GM19239 (cell line): ENCODE results near the gene VWA3B.
"Not testable (repeated sequence)": the region's sequence is repeated elsewhere in the genome, so short reads cannot be mapped to it uniquely, and the experiment has no call there.

Experiments
- DNase-seq: peaks from one replicate; pipeline ENCODE4 v3.0.0; 2011; ENCODE audit warnings: low spot score; ENCODE audit not compliant: insufficient read length
- FAIRE-seq: peaks from 2 replicates; lab custom pipeline; 2011; peaks lifted over from hg19 to GRCh38; lab: Jason Lieb, UNC

The VWA3B gene

GRCh38 chr2:98236935-98237334 is 150.0 kb downstream of the VWA3B start:
- FAIRE-seq: no peak
- no peak for DNase-seq

DNA sequence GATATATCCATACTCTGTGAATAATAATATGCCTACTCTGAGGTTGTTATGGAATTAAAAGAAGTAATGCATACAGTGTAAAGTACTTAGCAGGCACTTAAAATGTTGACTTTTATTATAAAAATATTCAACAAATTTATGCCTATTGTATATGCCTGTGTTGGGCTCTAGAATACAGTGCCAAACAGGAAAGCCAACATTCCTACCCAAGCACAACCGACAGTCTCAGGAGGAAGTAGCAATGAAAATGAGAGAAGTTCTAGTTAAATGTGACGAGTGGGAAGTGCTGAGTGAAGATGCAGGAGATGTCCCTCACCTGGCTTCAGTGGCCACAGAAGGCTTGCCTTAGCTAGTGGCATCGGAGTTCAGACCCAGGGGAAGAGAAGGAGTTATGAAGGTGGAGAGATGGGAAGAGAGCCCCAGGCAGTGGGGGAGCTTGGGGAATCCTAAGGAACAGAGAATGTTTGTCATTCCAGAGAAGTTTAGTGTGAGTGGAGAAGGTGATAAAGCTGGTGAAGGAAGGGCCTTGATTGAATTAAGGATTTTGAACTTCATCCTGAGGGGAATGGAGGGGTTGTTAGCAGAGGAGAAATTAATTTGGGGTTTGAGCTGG is 153.9 kb downstream of the VWA3B start:
- no peak for DNase-seq
- no peak for FAIRE-seq

GRCh38 chr2:98241592-98241991 is 154.6 kb downstream of the VWA3B start:
- FAIRE-seq (no peak), DNase-seq (no peak)

DNA sequence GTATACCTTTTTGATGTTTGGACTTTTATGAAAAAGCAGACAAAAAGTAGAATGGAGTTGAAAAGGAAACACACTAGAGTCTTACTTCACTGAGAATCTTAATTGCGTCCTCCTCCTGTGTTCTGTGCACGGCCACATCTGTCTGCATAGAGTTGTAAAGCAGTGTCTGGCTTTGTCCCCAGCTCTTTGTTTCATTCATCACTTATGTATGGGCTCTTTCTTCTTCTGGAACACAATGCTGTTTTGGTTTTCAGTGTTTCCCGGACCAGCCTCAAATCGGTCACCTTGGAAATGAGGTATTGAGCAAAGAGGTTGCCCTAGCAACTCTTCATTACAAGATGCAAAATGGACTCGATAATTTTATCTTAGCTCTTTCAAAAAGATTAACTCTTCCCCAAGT is 155.0 kb downstream of the VWA3B start:
- DNase-seq (no peak), FAIRE-seq (no peak)

- no peak for FAIRE-seq
Measured at GRCh38 chr2:98245491-98245890, 158.5 kb downstream of the VWA3B start.

GRCh38 chr2:98247383-98247782 is 160.4 kb downstream of the VWA3B start:
- DNase-seq: no peak
- no peak for FAIRE-seq

More at GRCh38 chr2:98245491-98245890, 158.5 kb downstream of the VWA3B start:
- DNase-seq: no peak

DNA sequence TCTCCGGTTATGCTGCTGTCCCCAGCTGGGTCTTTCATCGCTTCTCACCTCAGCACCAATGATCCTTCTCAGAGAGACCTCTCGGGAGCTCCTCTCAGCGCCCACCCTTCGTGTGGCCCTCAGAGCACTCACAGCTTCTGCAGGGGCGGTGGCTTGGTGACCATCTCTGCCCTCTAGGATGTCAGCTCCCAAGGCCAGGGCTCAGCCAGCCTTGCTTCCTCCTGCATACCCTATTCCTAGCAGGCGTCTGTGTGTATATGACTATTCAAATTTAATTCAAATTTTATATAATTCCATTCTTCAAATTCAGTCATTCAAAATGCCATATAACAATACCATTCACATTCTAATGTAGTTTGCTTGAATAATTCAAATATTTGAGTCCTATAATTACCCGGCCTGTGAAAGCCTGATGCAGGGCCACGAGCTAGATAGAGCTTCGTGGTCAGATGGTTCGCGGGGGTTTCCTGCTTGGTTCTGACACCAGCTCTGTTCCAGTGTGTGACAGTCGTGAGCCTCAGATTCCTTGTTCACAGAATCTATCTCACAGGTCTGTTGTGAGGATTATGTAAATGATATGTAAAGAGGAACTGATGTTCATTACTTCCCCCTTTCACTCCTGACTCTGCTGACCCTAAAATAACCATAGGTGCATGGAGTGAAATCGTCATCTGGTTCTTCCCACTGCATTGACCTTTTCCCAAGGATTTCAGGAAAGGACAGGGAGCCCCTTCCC is 165.2 kb downstream of the VWA3B start:
- FAIRE-seq (no peak), DNase-seq (peak; percentile 7)

GRCh38 chr2:98253461-98254070 is 166.6 kb downstream of the VWA3B start:
- DNase-seq (no peak), FAIRE-seq (no peak)

GRCh38 chr2:98254504-98255059 is 167.6 kb downstream of the VWA3B start:
- FAIRE-seq: no peak
- no peak for DNase-seq

DNA sequence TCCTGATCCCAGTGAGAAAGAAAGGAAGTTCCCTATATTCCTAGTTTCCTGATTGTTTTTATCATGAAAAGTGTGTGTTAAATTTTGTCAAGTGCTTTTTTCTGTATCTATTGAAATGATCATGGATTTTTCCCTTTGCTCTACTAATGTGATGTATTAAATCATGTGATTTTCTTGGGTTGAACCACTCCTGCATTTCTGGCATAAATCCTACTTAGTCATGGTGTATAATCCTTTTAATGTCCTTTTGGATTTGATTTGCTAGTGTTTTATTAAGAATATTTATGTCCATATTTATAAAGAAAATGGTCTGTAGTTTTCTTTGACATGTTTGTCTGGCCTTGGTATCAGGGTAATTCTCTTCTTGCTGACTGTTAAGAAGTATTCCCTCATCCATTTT is 171.9 kb downstream of the VWA3B start:
- FAIRE-seq (no peak), DNase-seq (no peak)

GRCh38 chr2:98263362-98263761 is 176.4 kb downstream of the VWA3B start:
- FAIRE-seq (no peak), DNase-seq (no peak)

DNA sequence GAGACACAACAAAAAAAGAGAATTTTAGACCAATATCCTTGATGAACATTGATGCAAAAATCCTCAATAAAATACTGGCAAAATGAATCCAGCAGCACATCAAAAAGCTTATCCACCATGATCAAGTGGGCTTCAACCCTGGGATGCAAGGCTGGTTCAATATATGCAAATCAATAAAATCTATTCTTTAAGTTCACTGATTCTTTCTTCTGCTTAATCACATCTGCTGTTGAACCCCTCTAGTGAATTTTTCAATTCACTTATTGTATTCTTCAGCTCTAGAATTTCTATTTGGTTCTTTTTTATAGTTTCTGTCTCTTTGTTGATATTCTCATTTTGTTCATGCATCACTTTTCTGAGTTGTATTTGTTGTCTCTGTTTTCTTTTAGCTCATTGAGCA is 181.3 kb downstream of the VWA3B start:
- DNase-seq, FAIRE-seq: not testable (repeated sequence)

DNA sequence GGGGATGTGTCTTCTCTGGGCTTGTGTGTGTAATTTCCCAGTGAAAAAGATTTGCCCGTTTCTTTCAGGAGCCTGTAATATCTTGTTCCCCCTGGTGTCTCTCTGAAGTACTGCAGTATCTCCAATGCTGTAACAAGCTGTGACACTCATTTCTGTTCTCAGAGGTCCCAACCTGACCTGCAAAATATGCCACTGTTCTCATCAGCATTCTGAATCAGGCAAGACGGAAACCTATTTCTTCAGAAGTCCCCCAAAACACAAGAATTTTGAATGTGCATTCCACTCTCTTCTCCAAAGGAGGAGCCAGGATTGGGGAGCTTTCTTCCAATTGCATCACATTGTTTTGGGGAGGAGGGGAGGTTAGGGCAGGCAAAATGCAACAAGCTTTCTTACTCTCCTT is 182.3 kb downstream of the VWA3B start:
- peak; percentile 86 for FAIRE-seq

GRCh38 chr2:98269830-98270229 is 182.9 kb downstream of the VWA3B start:
- FAIRE-seq (no peak), DNase-seq (no peak)

More for the DNA sequence above, 182.3 kb downstream of the VWA3B start:
- DNase-seq: no peak

DNA sequence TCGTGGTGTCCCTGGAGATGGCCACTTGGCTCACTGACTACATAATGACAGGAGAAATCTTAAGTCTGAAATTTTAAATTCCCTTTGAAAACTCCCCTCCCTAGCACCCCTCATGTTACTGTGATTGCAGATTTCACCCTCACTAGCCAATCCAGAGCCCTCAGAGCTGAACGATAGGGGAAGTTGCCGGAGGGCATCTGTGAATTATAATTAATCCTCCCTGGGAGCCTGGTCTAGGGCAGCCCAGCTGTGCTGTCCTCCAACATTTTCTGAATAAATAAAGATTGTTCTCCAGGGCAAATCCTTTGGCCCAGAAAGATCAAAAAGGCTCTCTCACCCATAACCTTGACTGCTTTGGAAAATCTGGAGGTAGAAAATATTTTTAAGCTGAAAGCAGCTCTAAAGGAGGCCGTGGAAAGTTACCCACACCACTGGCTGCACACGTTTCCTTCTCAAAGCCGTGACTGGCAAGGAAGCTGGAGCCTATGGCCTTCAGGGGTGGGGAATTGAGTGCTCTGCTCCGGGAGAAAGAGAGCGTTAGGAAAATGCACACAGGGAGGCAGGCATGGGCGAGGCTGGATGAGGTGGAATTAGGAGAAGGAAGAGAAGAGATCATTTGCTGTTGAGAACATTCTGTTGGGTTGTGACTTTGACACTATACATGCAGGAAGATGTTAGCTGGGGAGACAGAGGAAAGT is 190.3 kb downstream of the VWA3B start:
- DNase-seq (no peak), FAIRE-seq (no peak)

DNA sequence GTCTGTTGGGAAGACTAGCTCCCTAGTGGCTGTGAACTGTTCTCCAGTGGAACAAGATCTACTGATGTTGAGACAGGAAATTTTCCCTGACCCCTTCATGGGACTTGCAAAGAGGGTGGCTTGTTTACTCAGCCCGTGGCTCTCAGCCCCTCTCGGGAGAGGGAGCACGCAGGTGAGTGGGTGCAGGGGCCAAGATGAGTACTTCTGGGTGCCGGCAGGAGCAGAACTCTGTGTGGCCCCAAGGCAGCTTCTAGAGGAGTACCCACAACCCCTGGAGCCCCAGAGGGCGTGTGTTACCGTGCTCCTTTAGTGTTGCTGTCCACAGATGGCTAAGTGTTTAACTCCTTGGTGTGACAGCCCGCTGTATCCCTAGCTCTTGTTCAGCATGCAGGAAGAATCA is 191.1 kb downstream of the VWA3B start:
- FAIRE-seq: no peak
- DNase-seq: no peak

- FAIRE-seq (peak; percentile 94), DNase-seq (no peak)
Measured at GRCh38 chr2:98280376-98281102, 193.6 kb downstream of the VWA3B start.

- DNase-seq (no peak), FAIRE-seq (no peak)
Measured at GRCh38 chr2:98281607-98282006, 194.6 kb downstream of the VWA3B start.

DNA sequence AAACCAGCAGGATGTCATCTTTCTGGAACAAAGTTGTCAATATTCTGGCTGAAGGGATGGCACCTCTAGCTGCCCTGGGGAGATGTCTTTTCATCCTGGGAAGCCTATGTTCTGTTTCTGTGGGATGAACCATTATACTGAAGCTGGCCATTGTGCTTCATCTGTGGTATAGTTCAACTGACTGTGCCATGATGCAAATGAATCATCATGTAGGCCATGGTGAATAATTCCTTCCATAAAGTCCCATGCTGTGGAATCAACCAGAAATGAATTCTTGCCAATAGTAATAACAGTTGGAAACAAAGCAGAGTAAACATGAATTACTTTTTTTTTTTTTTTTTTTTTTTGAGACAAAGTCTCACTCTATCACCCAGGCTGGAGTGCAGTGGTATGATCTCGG is 195.1 kb downstream of the VWA3B start:
- DNase-seq: no peak
- FAIRE-seq: peak; percentile 33

DNA sequence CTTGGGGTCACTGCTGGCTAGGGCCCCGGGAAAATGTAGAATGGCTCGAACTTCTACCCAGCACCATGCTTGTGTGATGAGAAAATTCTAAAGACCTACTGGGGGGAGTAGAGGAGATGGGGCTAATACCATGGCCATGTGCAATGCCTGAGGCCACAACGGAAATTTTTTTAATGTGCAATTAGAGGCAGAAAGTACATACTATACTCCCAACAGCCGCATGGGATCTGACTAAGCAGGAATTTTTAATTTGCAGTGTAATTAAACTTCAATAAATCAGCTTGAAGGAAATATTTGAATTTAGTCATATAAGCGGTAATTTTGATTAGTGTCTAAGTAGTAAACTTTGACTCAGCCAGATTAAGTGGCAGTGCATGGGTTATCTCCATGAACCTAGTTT is 206.1 kb downstream of the VWA3B start:
- no peak for FAIRE-seq
- DNase-seq: no peak
